HCT116 (cell line): ENCODE measurements around the gene LUZP2. TPM values are rescaled to one million over a fixed set of nuclear protein-coding genes. Genes with fewer than 3 reads are reported as not detected.

Experiments used
- ATAC-seq: fragments of 200-7000 bp; cut with Tn5 transposase; 2 replicates; pipeline ENCODE4 v1.9.1; 2020; ENCODE audit warnings: mild to moderate bottlenecking, moderate library complexity
- BruUV-seq: library from RNA; stranded (reverse); fragments of 400-500 nt; replicated peaks from 2 replicates; lab custom pipeline; 2021; lab: Mats Ljungman, UMichigan
- CTCF ChIA-PET: fragments of 300-600 bp; sonication (Branson Sonifier 250); formaldehyde crosslinking; loops from one replicate; lab custom pipeline; 2021; ENCODE audit warnings: antibody characterized with exemption; lab: Charles Lee
- POLR2A ChIA-PET: fragments of 300-600, 350-600 bp; sonication (Branson Sonifier 250); formaldehyde crosslinking; loops from one replicate; lab custom pipeline; 2021; ENCODE audit warnings: antibody characterized with exemption; lab: Charles Lee
- RAD21 ChIA-PET, 2 experiments: fragments of 300-600 bp; sonication (Branson Sonifier 250); formaldehyde crosslinking; loops; one replicate each; lab custom pipeline; 2023; ENCODE audit warnings: low total read pairs in 2 of 2; ENCODE audit not compliant: uncharacterized antibody in 2 of 2, unreplicated experiment in 2 of 2, low non-redundant PET in 1 of 2; lab: Charles Lee
- DNase-seq: peaks from one replicate; pipeline ENCODE4 v3.0.0-alpha.2; 2010; ENCODE audit warnings: low read depth, low spot score
- H2AFZ ChIP-seq: fragments of 200-600 bp; shearing (Covaris generic), sonication (generic); 2 replicates; pipeline ENCODE4 v1.6.1; 2017; ENCODE audit warnings: low read depth, mixed run types, mixed read lengths, antibody characterized with exemption, low read length; ENCODE audit not compliant: poor library complexity, severe bottlenecking
- H3K27ac ChIP-seq: 2 replicates; pipeline ENCODE4 v1.5.1; 2012; ENCODE audit warnings: low read depth, low read length
- H3K27me3 ChIP-seq: fragments of 200-600 bp; sonication (generic); 2 replicates; pipeline ENCODE4 v1.6.1; 2016; ENCODE audit warnings: mixed run types, low read length, mixed read lengths; ENCODE audit not compliant: insufficient read depth
- H3K36me3 ChIP-seq, 2 experiments: fragments of 200-500 bp in 1 of 2; fragments of 200-600 bp in 1 of 2; sonication (Bioruptor generic) in 1 of 2; sonication (generic) in 1 of 2; 2 replicates each; pipeline versions ENCODE4 v1.5.1 to v1.6.1; 2014 to 2016; ENCODE audit warnings: low read length in 2 of 2, inconsistent platforms in 1 of 2, mixed read lengths in 1 of 2, mixed run types in 1 of 2; ENCODE audit not compliant: insufficient read depth in 2 of 2, control insufficient read depth in 1 of 2
- H3K4me1 ChIP-seq, 2 experiments: fragments of 200-600 bp in 1 of 2; sonication (generic) in 1 of 2; 2 replicates each; pipeline versions ENCODE4 v1.5.1 to v1.6.1; 2012 to 2017; ENCODE audit warnings: low read length in 2 of 2, inconsistent platforms in 1 of 2, mild to moderate bottlenecking in 1 of 2, mixed read lengths in 1 of 2, mixed run types in 1 of 2, moderate library complexity in 1 of 2; ENCODE audit not compliant: insufficient read depth in 2 of 2, control insufficient read depth in 1 of 2
- H3K4me2 ChIP-seq: fragments of 200-600 bp; sonication (generic); 2 replicates; pipeline ENCODE4 v1.6.1; 2017; ENCODE audit warnings: mixed run types, low read length, mixed read lengths
- H3K4me3 ChIP-seq, 2 experiments: fragments of 200-600 bp in 1 of 2; sonication (generic) in 1 of 2; replicated peaks in 1 of 2; 2 replicates each; pipeline ENCODE4 v1.5.1; 2011 to 2016; ENCODE audit warnings: low read length in 2 of 2, control low read depth in 1 of 2, low read depth in 1 of 2, mild to moderate bottlenecking in 1 of 2, mixed read lengths in 1 of 2, mixed run types in 1 of 2
- H3K79me2 ChIP-seq: fragments of 200-600 bp; sonication (generic); 2 replicates; pipeline ENCODE4 v1.6.1; 2017; ENCODE audit warnings: mild to moderate bottlenecking, mixed run types, low read length, moderate library complexity, mixed read lengths; ENCODE audit not compliant: insufficient read depth
- H3K9ac ChIP-seq: fragments of 200-600 bp; sonication (generic); 2 replicates; pipeline ENCODE4 v1.6.1; 2016; ENCODE audit warnings: low read length, mixed read lengths
- H3K9me2 ChIP-seq: fragments of 200-600 bp; sonication (generic), shearing (Covaris generic); 2 replicates; pipeline ENCODE4 v1.6.1; 2017; ENCODE audit warnings: mixed run types, mild to moderate bottlenecking, moderate library complexity; ENCODE audit not compliant: insufficient read depth
- H3K9me3 ChIP-seq, 2 experiments: fragments of 200-500 bp in 1 of 2; fragments of 200-600 bp in 1 of 2; sonication (Bioruptor generic) in 1 of 2; sonication (generic) in 1 of 2; 2 replicates each; pipeline ENCODE4 v1.6.1; 2014 to 2017; ENCODE audit warnings: low read length in 2 of 2, mixed read lengths in 2 of 2, inconsistent platforms in 1 of 2, low read depth in 1 of 2, mild to moderate bottlenecking in 1 of 2, mixed run types in 1 of 2, moderate library complexity in 1 of 2; ENCODE audit not compliant: control insufficient read depth in 1 of 2, insufficient read depth in 1 of 2
- H4K20me1 ChIP-seq: fragments of 200-600 bp; sonication (generic), shearing (Covaris generic); 2 replicates; pipeline ENCODE4 v1.6.1; 2017; ENCODE audit warnings: mixed run types, mild to moderate bottlenecking, moderate library complexity; ENCODE audit not compliant: insufficient read depth
- CBX3 ChIP-seq: IDR thresholded peaks from 2 replicates; pipeline ENCODE4 v1.6.1; 2012; ENCODE audit warnings: low read depth
- ELF1 ChIP-seq: IDR thresholded peaks from 2 replicates; pipeline ENCODE4 v1.6.1; 2012; ENCODE audit warnings: low read depth, borderline replicate concordance
- EZH2 ChIP-seq: fragments of 200-600 bp; sonication (generic); IDR thresholded peaks from 2 replicates; pipeline ENCODE4 v1.6.1; 2017; ENCODE audit warnings: antibody characterized with exemption, mixed run types
- RAD21 ChIP-seq: IDR thresholded peaks from 2 replicates; pipeline ENCODE4 v1.6.1; 2012; ENCODE audit warnings: low read depth, mild to moderate bottlenecking
- SP1 ChIP-seq: IDR thresholded peaks from 2 replicates; pipeline ENCODE4 v1.6.1; 2012; ENCODE audit warnings: low read depth
- SRF ChIP-seq: IDR thresholded peaks from 2 replicates; pipeline ENCODE4 v1.6.1; 2012; ENCODE audit warnings: low read depth
- TCF7L2 ChIP-seq: IDR thresholded peaks from 2 replicates; pipeline ENCODE4 v1.7.0; 2011; ENCODE audit warnings: borderline replicate concordance, inconsistent platforms; ENCODE audit not compliant: insufficient read depth, insufficient read length; ENCODE audit errors: extremely low read depth
- YY1 ChIP-seq: IDR thresholded peaks from 2 replicates; pipeline ENCODE4 v1.6.1; 2011; ENCODE audit warnings: low read length, low read depth, moderate library complexity, mild to moderate bottlenecking; ENCODE audit not compliant: insufficient replicate concordance; ENCODE audit errors: extremely low read depth
- ZNF274 ChIP-seq: fragments of 200-500 bp; sonication (Bioruptor generic); IDR thresholded peaks from 2 replicates; pipeline ENCODE4 v1.6.1; 2014; ENCODE audit warnings: mild to moderate bottlenecking, low read depth, low read length, inconsistent platforms
- intact Hi-C: fragments of 100-400 bp; cut with micrococcal nuclease; formaldehyde crosslinking; loops from 2 replicates; pipeline ENCODE4 v1.10.0; 2022
- total RNA-seq: library from RNA; stranded (reverse); gene quantifications from one replicate; pipeline ENCODE4 v1.2.1, GENCODE V29; 2021; ENCODE audit not compliant: unreplicated experiment
- TF ChIP-seq, protein P1 (sequence below): IDR thresholded peaks from 2 replicates; pipeline ENCODE4 v1.6.1; 2012; ENCODE audit warnings: low read depth
- TF ChIP-seq, protein P2 (sequence below): IDR thresholded peaks from 2 replicates; pipeline ENCODE4 v1.6.1; 2011; ENCODE audit warnings: mild to moderate bottlenecking, low read length, moderate library complexity; ENCODE audit not compliant: insufficient replicate concordance; ENCODE audit errors: extremely low read depth
- TF ChIP-seq, protein P3 (sequence below), 3 experiments: fragments of 200-600 bp in 1 of 3; sonication (generic) in 1 of 3; IDR thresholded peaks in 2 of 3; conservative IDR thresholded peaks in 1 of 3; 2 replicates each; pipeline ENCODE4 v1.5.1; 2012 to 2017; ENCODE audit warnings: low read depth in 2 of 3, low read length in 2 of 3, antibody characterized with exemption in 1 of 3, borderline replicate concordance in 1 of 3, control low read depth in 1 of 3, mild to moderate bottlenecking in 1 of 3, mixed read lengths in 1 of 3, mixed run types in 1 of 3, moderate library complexity in 1 of 3; ENCODE audit not compliant: insufficient read depth in 1 of 3

Gene LUZP2
- total RNA-seq, 1 experiment from 2014 or later: not detected

DNA sequence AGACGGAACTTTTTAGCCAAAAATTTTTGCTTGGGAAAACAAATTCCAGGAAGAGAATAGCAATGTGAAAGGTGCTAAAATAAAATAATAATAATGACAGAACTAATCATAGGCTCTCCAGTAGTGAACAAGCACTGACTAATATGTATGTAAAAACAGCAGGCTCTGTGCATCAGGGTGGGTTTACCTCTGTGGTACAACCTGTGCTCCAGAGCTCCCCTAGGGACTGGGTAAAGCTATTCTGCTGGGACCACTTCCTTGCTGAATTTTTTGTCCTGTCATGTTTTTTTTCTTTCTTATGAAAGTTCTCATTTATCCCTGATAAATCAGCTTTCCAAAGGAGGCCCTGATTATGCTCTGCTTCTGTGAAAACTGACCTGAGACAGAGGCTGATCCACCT is 18.8 kb downstream of the LUZP2 start:
- ChIA-PET POLR2A (no interaction called here), CTCF (no interaction called here), RAD21 (no interaction called here)
- no TSS peak for BruUV-seq
- Histone ChIP-seq H3K9ac (no peak overlapping the region), H3K79me2 (no peaks in the 10 kb centered on the region), H3K36me3 (no peaks in the 10 kb centered on the region), H3K4me1 (no peaks in the 10 kb centered on the region), H3K9me3 (peaks cover 5 to 8% of the 10 kb centered on the region in 2 experiments; a peak in 2 of 4 replicates), H3K27me3 (no peaks in the 10 kb centered on the region), H3K9me2 (no peaks in the 10 kb centered on the region), H3K4me3 (no peak overlapping the region), H3K27ac (no peak overlapping the region), H3K4me2 (no peak overlapping the region), H4K20me1 (no peaks in the 10 kb centered on the region), H2AFZ (no peak overlapping the region)
- no peak for DNase-seq
- intact Hi-C loops: no loop called here
- no peak for ATAC-seq
- TF ChIP-seq, protein P1, sequence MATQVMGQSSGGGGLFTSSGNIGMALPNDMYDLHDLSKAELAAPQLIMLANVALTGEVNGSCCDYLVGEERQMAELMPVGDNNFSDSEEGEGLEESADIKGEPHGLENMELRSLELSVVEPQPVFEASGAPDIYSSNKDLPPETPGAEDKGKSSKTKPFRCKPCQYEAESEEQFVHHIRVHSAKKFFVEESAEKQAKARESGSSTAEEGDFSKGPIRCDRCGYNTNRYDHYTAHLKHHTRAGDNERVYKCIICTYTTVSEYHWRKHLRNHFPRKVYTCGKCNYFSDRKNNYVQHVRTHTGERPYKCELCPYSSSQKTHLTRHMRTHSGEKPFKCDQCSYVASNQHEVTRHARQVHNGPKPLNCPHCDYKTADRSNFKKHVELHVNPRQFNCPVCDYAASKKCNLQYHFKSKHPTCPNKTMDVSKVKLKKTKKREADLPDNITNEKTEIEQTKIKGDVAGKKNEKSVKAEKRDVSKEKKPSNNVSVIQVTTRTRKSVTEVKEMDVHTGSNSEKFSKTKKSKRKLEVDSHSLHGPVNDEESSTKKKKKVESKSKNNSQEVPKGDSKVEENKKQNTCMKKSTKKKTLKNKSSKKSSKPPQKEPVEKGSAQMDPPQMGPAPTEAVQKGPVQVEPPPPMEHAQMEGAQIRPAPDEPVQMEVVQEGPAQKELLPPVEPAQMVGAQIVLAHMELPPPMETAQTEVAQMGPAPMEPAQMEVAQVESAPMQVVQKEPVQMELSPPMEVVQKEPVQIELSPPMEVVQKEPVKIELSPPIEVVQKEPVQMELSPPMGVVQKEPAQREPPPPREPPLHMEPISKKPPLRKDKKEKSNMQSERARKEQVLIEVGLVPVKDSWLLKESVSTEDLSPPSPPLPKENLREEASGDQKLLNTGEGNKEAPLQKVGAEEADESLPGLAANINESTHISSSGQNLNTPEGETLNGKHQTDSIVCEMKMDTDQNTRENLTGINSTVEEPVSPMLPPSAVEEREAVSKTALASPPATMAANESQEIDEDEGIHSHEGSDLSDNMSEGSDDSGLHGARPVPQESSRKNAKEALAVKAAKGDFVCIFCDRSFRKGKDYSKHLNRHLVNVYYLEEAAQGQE: no peak
- TF ChIP-seq SP1 (no peak), ELF1 (no peak), ZNF274 (no peak), SRF (no peak), CBX3 (no peak), YY1 (no peak), EZH2 (no peak), RAD21 (no peak), TCF7L2 (no peak)
- TF ChIP-seq, protein P2, sequence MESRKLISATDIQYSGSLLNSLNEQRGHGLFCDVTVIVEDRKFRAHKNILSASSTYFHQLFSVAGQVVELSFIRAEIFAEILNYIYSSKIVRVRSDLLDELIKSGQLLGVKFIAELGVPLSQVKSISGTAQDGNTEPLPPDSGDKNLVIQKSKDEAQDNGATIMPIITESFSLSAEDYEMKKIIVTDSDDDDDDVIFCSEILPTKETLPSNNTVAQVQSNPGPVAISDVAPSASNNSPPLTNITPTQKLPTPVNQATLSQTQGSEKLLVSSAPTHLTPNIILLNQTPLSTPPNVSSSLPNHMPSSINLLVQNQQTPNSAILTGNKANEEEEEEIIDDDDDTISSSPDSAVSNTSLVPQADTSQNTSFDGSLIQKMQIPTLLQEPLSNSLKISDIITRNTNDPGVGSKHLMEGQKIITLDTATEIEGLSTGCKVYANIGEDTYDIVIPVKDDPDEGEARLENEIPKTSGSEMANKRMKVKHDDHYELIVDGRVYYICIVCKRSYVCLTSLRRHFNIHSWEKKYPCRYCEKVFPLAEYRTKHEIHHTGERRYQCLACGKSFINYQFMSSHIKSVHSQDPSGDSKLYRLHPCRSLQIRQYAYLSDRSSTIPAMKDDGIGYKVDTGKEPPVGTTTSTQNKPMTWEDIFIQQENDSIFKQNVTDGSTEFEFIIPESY: no peak
- TF ChIP-seq, protein P3, sequence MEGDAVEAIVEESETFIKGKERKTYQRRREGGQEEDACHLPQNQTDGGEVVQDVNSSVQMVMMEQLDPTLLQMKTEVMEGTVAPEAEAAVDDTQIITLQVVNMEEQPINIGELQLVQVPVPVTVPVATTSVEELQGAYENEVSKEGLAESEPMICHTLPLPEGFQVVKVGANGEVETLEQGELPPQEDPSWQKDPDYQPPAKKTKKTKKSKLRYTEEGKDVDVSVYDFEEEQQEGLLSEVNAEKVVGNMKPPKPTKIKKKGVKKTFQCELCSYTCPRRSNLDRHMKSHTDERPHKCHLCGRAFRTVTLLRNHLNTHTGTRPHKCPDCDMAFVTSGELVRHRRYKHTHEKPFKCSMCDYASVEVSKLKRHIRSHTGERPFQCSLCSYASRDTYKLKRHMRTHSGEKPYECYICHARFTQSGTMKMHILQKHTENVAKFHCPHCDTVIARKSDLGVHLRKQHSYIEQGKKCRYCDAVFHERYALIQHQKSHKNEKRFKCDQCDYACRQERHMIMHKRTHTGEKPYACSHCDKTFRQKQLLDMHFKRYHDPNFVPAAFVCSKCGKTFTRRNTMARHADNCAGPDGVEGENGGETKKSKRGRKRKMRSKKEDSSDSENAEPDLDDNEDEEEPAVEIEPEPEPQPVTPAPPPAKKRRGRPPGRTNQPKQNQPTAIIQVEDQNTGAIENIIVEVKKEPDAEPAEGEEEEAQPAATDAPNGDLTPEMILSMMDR (IDR thresholded peaks at IDR 0.05 in 2 of 3, conservative IDR thresholded peaks at IDR 0.05 in 1 of 3; ENCODE audit: borderline replicate concordance in 1 of 3, insufficient read depth in 1 of 3, low read depth in 2 of 3, low read length in 2 of 3): no peak
